IMR-90 (cell line): ENCODE results near the gene PEX19. TPM values are rescaled to one million over a fixed set of nuclear protein-coding genes. Genes with fewer than 3 reads are reported as not detected.

Experiments used
- ATAC-seq: fragments of 200-7000 bp; cut with Tn5 transposase; 2 replicates; pipeline ENCODE4 v1.9.1; 2020; ENCODE audit warnings: low read depth, mild to moderate bottlenecking, moderate library complexity
- BruUV-seq: library from RNA; stranded (reverse); fragments of 400-500 nt; replicated peaks from 2 replicates; lab custom pipeline; 2021; lab: Mats Ljungman, UMichigan
- CTCF ChIA-PET: fragments of 300-600 bp; formaldehyde crosslinking; extraction: SDS; loops from one replicate; lab custom pipeline; 2021; ENCODE audit warnings: antibody characterized with exemption; lab: Yijun Ruan, JAX
- POLR2A ChIA-PET: fragments of 300-600 bp; sonication (Branson Sonifier 250); formaldehyde crosslinking; loops from one replicate; lab custom pipeline; 2022; ENCODE audit warnings: antibody characterized with exemption; ENCODE audit not compliant: unreplicated experiment; lab: Charles Lee
- DNase-seq: peaks from one replicate; pipeline ENCODE4 v3.0.0; 2013
- H2AFZ ChIP-seq: replicated peaks from 2 replicates; pipeline ENCODE3; 2013; ENCODE audit warnings: low read length, mild to moderate bottlenecking; ENCODE audit not compliant: poor library complexity
- H2AK5ac ChIP-seq: 2 replicates; pipeline ENCODE4 v1.6.1; 2013; ENCODE audit warnings: low read depth, low read length, inconsistent platforms
- H2AK9ac ChIP-seq: replicated peaks from 2 replicates; pipeline ENCODE3; 2013; ENCODE audit warnings: mild to moderate bottlenecking, low read depth, low read length, moderate library complexity; ENCODE audit not compliant: poor library complexity
- H2BK120ac ChIP-seq: 2 replicates; pipeline ENCODE4 v1.6.1; 2013; ENCODE audit warnings: low read depth, low read length, inconsistent platforms
- H2BK15ac ChIP-seq: 3 replicates; pipeline ENCODE4 v1.6.1; 2013; ENCODE audit warnings: low read depth, low read length, inconsistent platforms
- H2BK20ac ChIP-seq: 2 replicates; pipeline ENCODE4 v1.6.1; 2013; ENCODE audit warnings: low read depth, mild to moderate bottlenecking, inconsistent platforms, low read length, moderate library complexity
- H2BK5ac ChIP-seq: 2 replicates; pipeline ENCODE4 v1.6.1; 2013; ENCODE audit warnings: mild to moderate bottlenecking, low read depth, low read length, inconsistent platforms; ENCODE audit not compliant: poor library complexity, severe bottlenecking
- H3K14ac ChIP-seq: replicated peaks from 2 replicates; pipeline ENCODE4 v1.6.1; 2013; ENCODE audit warnings: low read depth, low read length, inconsistent platforms
- H3K18ac ChIP-seq: 2 replicates; pipeline ENCODE4 v1.6.1; 2013; ENCODE audit warnings: low read depth, low read length, control low read depth
- H3K23ac ChIP-seq: 2 replicates; pipeline ENCODE4 v1.6.1; 2013; ENCODE audit warnings: low read depth, low read length, inconsistent platforms
- H3K27ac ChIP-seq: 2 replicates; pipeline ENCODE4 v1.5.1; 2013; ENCODE audit warnings: mild to moderate bottlenecking, control low read depth, low read length; ENCODE audit not compliant: insufficient read depth
- H3K27me3 ChIP-seq: 2 replicates; pipeline ENCODE4 v1.6.1; 2013; ENCODE audit warnings: low read length; ENCODE audit not compliant: control insufficient read depth, insufficient read depth
- H3K36me3 ChIP-seq: 2 replicates; pipeline ENCODE4 v1.6.1; 2013; ENCODE audit warnings: low read length, mixed read lengths; ENCODE audit not compliant: control insufficient read depth, insufficient read depth
- H3K4ac ChIP-seq: 2 replicates; pipeline ENCODE4 v1.6.1; 2013; ENCODE audit warnings: low read depth, low read length, inconsistent platforms
- H3K4me1 ChIP-seq: 2 replicates; pipeline ENCODE4 v1.6.1; 2013; ENCODE audit warnings: low read length, mixed read lengths; ENCODE audit not compliant: control insufficient read depth, insufficient read depth
- H3K4me2 ChIP-seq: 2 replicates; pipeline ENCODE4 v1.6.1; 2013; ENCODE audit warnings: low read depth, mild to moderate bottlenecking, control low read depth, low read length, moderate library complexity
- H3K4me3 ChIP-seq: 2 replicates; pipeline ENCODE4 v1.5.1; 2013; ENCODE audit warnings: low read depth, mild to moderate bottlenecking, control low read depth, low read length, moderate library complexity; ENCODE audit not compliant: insufficient read depth
- H3K56ac ChIP-seq: 2 replicates; pipeline ENCODE4 v1.6.1; 2013; ENCODE audit warnings: low read length, inconsistent platforms; ENCODE audit not compliant: insufficient read depth; ENCODE audit errors: extremely low read depth
- H3K79me1 ChIP-seq, 2 experiments: 2 replicates each; pipeline ENCODE4 v1.6.1; 2013; ENCODE audit warnings: low read length in 2 of 2, inconsistent platforms in 1 of 2, low read depth in 1 of 2
- H3K9ac ChIP-seq: 2 replicates; pipeline ENCODE4 v1.6.1; 2013; ENCODE audit warnings: low read depth, low read length, control low read depth
- H3K9me1 ChIP-seq: 2 replicates; pipeline ENCODE4 v1.6.1; 2013; ENCODE audit warnings: low read length, inconsistent platforms; ENCODE audit not compliant: insufficient read depth
- H3K9me3 ChIP-seq: 2 replicates; pipeline ENCODE4 v1.6.1; 2013; ENCODE audit warnings: low read length; ENCODE audit not compliant: control insufficient read depth, insufficient read depth
- H4K20me1 ChIP-seq: 2 replicates; pipeline ENCODE4 v1.6.1; 2013; ENCODE audit warnings: low read length, inconsistent platforms; ENCODE audit not compliant: insufficient read depth
- H4K5ac ChIP-seq: 2 replicates; pipeline ENCODE4 v1.6.1; 2013; ENCODE audit warnings: mild to moderate bottlenecking, low read depth, low read length, control low read depth
- H4K8ac ChIP-seq, 2 experiments: 2 replicates each; pipeline ENCODE4 v1.6.1; 2013; ENCODE audit warnings: low read depth in 2 of 2, low read length in 2 of 2, control low read depth in 1 of 2, inconsistent platforms in 1 of 2
- H4K91ac ChIP-seq: 2 replicates; pipeline ENCODE4 v1.6.1; 2013; ENCODE audit warnings: low read depth, low read length, inconsistent platforms; ENCODE audit not compliant: insufficient read depth
- CEBPB ChIP-seq: IDR thresholded peaks from 2 replicates; pipeline ENCODE4 v1.6.1; 2012; ENCODE audit warnings: low read depth, low read length, improper control_type of control experiment
- CHD1 ChIP-seq: IDR thresholded peaks from 2 replicates; pipeline ENCODE4 v1.6.1; 2012; ENCODE audit warnings: low read depth, low read length, improper control_type of control experiment
- FOS ChIP-seq: fragments of 150-350 bp; IDR thresholded peaks from 2 replicates; pipeline ENCODE4 v1.6.1; 2016; ENCODE audit warnings: low read depth, low read length
- MAZ ChIP-seq: IDR thresholded peaks from 2 replicates; pipeline ENCODE4 v1.6.1; 2012; ENCODE audit warnings: low read depth, mild to moderate bottlenecking, low read length, improper control_type of control experiment, moderate library complexity, borderline replicate concordance
- MXI1 ChIP-seq: IDR thresholded peaks from 2 replicates; pipeline ENCODE4 v1.6.1; 2012; ENCODE audit warnings: low read depth, mild to moderate bottlenecking, low read length, moderate library complexity, borderline replicate concordance
- RCOR1 ChIP-seq: IDR thresholded peaks from 2 replicates; pipeline ENCODE4 v1.6.1; 2012; ENCODE audit warnings: mild to moderate bottlenecking, low read length, improper control_type of control experiment; ENCODE audit not compliant: insufficient replicate concordance
- WGBS, 2 experiments: methylation state at CpG; one replicate each; pipeline versions ENCODE4 v1.1.5 to v1.1.7; 2013; ENCODE audit warnings: missing lambda C conversion rate in 2 of 2; ENCODE audit not compliant: insufficient read length in 1 of 2; ENCODE audit errors: extremely low coverage in 2 of 2; 5-methylcytosine and 5-hydroxymethylcytosine counted together
- dilution Hi-C: fragments of 300-500 bp; cut with HindIII; formaldehyde crosslinking; loops from one replicate; pipeline ENCODE4 v1.14.3; 2018; ENCODE audit warnings: low sequenced_read_pairs; ENCODE audit not compliant: unreplicated experiment
- in situ Hi-C: fragments of 300-500 bp; cut with MboI; formaldehyde crosslinking; loops from 3 replicates; pipeline ENCODE4 v1.14.3; 2019; ENCODE audit warnings: low sequenced_read_pairs, inconsistent platforms, mixed read lengths
- intact Hi-C: fragments of 100-400 bp; cut with micrococcal nuclease; formaldehyde crosslinking; loops from 2 replicates; pipeline ENCODE4 v1.10.0; 2022
- polyA plus RNA-seq, 3 experiments: library from polyadenylated mRNA; depleted of rRNA; stranded (reverse); fragments of >200 nt; gene quantifications; 2 replicates each; pipeline ENCODE4 v1.2.3, GENCODE V29; 2012; ENCODE audit warnings: low replicate concordance in 1 of 3
- total RNA-seq: library from RNA; depleted of rRNA; stranded (reverse); fragments of >200 nt; gene quantifications from 2 replicates; pipeline ENCODE4 v1.2.3, GENCODE V29; 2012
- TF ChIP-seq, protein P1 (sequence below): fragments of 150-350 bp; IDR thresholded peaks from 2 replicates; pipeline ENCODE4 v1.6.1; 2016; ENCODE audit warnings: low read depth, mild to moderate bottlenecking, low read length, moderate library complexity, borderline replicate concordance

The PEX19 gene
- total and polyA plus RNA-seq, 2 of the 4 experiments (the other 2 are of a cell fraction): 44.5 to 67.7 TPM

- Histone ChIP-seq H2AFZ (no peak overlapping the region), H3K79me1 (peaks cover 0 to 5% of the 10 kb centered on the region in 2 experiments; a peak in 1 of 4 replicates), H4K5ac (no peak overlapping the region), H2AK5ac (no peak overlapping the region), H2BK20ac (no peak overlapping the region), H3K4me3 (no peak overlapping the region), H2BK15ac (no peak overlapping the region), H3K27me3 (no peaks in the 10 kb centered on the region), H3K36me3 (peaks cover 53% of the 10 kb centered on the region), H3K9ac (no peak overlapping the region), H3K4me1 (no peaks in the 10 kb centered on the region), H2AK9ac (no peak overlapping the region), H3K9me1 (peaks cover 6% of the 10 kb centered on the region; the same call in 1 of the 2 replicates), H3K23ac (no peak overlapping the region), H4K20me1 (no peaks in the 10 kb centered on the region; the same call in 1 of the 2 replicates), H3K14ac (no peak overlapping the region), H3K4ac (no peak overlapping the region), H4K91ac (no peak overlapping the region), H3K18ac (no peak overlapping the region), H3K9me3 (no peaks in the 10 kb centered on the region), H2BK120ac (no peak overlapping the region), H3K4me2 (no peak overlapping the region), H2BK5ac (no peak overlapping the region), H3K56ac (no peak overlapping the region), H4K8ac (no peak overlapping the region), H3K27ac (no peak overlapping the region)
- DNase-seq (no peak), ATAC-seq (no peak)
- no peak for TF ChIP-seq RCOR1
- TF ChIP-seq, protein P1, sequence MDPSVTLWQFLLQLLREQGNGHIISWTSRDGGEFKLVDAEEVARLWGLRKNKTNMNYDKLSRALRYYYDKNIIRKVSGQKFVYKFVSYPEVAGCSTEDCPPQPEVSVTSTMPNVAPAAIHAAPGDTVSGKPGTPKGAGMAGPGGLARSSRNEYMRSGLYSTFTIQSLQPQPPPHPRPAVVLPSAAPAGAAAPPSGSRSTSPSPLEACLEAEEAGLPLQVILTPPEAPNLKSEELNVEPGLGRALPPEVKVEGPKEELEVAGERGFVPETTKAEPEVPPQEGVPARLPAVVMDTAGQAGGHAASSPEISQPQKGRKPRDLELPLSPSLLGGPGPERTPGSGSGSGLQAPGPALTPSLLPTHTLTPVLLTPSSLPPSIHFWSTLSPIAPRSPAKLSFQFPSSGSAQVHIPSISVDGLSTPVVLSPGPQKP: no peak
- TF ChIP-seq MAZ: no peak
- TF ChIP-seq FOS: no peak
- no peak for TF ChIP-seq CHD1
- no peak for TF ChIP-seq MXI1
- TF ChIP-seq CEBPB: no peak
- in situ Hi-C loops (no loop called here), dilution Hi-C loops (no loop called here), intact Hi-C loops (loop anchor here (5.0 kb wide), 1 partner anchor 70 kb away; no protein-coding TSS in a partner anchor)
- WGBS, 2 experiments: no CpG with 5 or more reads among the region's 1 CpG
- BruUV-seq: no TSS peak
- ChIA-PET CTCF (interaction anchor here (3.7 kb wide), 1 partner anchor 24 kb away, joined by 12 read pairs; no protein-coding TSS in a partner anchor), POLR2A (no interaction called here)
These were observed 57.4 kb downstream of the PEX19 start for GRCh38 chr1:160227561-160227960.
